Trophoblast cell (in vitro differentiated cells and primary cell): ENCODE results near the gene PTCD1.

ENCODE experiments used
- DNase-seq, 2 donors: peaks; one replicate each; pipeline ENCODE4 v3.0.0-alpha.2; 2016
- H2AFZ ChIP-seq: 2 replicates; pipeline ENCODE4 v1.6.1; 2013; ENCODE audit warnings: low read length, moderate library complexity, mild to moderate bottlenecking; ENCODE audit not compliant: insufficient read depth, poor library complexity
- H2AK5ac ChIP-seq: 2 replicates; pipeline ENCODE4 v1.6.1; 2013; ENCODE audit warnings: mild to moderate bottlenecking, low read length
- H2BK120ac ChIP-seq: 2 replicates; pipeline ENCODE4 v1.6.1; 2013; ENCODE audit warnings: low read length, mild to moderate bottlenecking, moderate library complexity; ENCODE audit not compliant: insufficient read depth, poor library complexity
- H2BK12ac ChIP-seq: 2 replicates; pipeline ENCODE4 v1.6.1; 2013; ENCODE audit warnings: mild to moderate bottlenecking, low read length, moderate library complexity
- H2BK5ac ChIP-seq: 2 replicates; pipeline ENCODE4 v1.6.1; 2013; ENCODE audit warnings: low read length, low read depth, moderate library complexity, mild to moderate bottlenecking; ENCODE audit not compliant: poor library complexity
- H3K14ac ChIP-seq: 2 replicates; pipeline ENCODE4 v1.6.1; 2013; ENCODE audit warnings: mild to moderate bottlenecking, low read length
- H3K18ac ChIP-seq: 2 replicates; pipeline ENCODE4 v1.6.1; 2013; ENCODE audit warnings: mild to moderate bottlenecking, low read length
- H3K23ac ChIP-seq: 2 replicates; pipeline ENCODE4 v1.6.1; 2013; ENCODE audit warnings: low read length
- H3K27ac ChIP-seq: 2 replicates; pipeline ENCODE4 v1.5.1; 2013; ENCODE audit warnings: low read depth, mild to moderate bottlenecking, inconsistent platforms, low read length, moderate library complexity
- H3K27me3 ChIP-seq: 2 replicates; pipeline ENCODE4 v1.6.1; 2013; ENCODE audit warnings: inconsistent platforms, mild to moderate bottlenecking, low read length, moderate library complexity; ENCODE audit not compliant: insufficient read depth
- H3K36me3 ChIP-seq, 2 experiments: 1 replicate in 1 of 2; 2 replicates in 1 of 2; pipeline ENCODE4 v1.6.1; 2013; ENCODE audit warnings: low read length in 2 of 2, mild to moderate bottlenecking in 2 of 2, moderate library complexity in 1 of 2; ENCODE audit not compliant: insufficient read depth in 2 of 2, control insufficient read depth in 1 of 2
- H3K4ac ChIP-seq: 2 replicates; pipeline ENCODE4 v1.6.1; 2013; ENCODE audit warnings: low read depth, mild to moderate bottlenecking, low read length, moderate library complexity
- H3K4me1 ChIP-seq, 2 experiments: 1 replicate in 1 of 2; 2 replicates in 1 of 2; pipeline ENCODE4 v1.6.1; 2013; ENCODE audit warnings: low read length in 2 of 2, mild to moderate bottlenecking in 2 of 2, moderate library complexity in 1 of 2; ENCODE audit not compliant: insufficient read depth in 2 of 2, control insufficient read depth in 1 of 2
- H3K4me2 ChIP-seq: 2 replicates; pipeline ENCODE4 v1.6.1; 2013; ENCODE audit warnings: inconsistent platforms, mild to moderate bottlenecking, low read length, moderate library complexity
- H3K4me3 ChIP-seq: 2 replicates; pipeline ENCODE4 v1.5.1; 2013; ENCODE audit warnings: mild to moderate bottlenecking, low read depth, low read length, inconsistent platforms
- H3K79me1 ChIP-seq: one replicate; pipeline ENCODE4 v1.6.1; 2013; ENCODE audit warnings: low read length
- H3K79me2 ChIP-seq: 2 replicates; pipeline ENCODE4 v1.6.1; 2013; ENCODE audit warnings: low read length, mild to moderate bottlenecking; ENCODE audit not compliant: control insufficient read depth, insufficient read depth, poor library complexity
- H3K9ac ChIP-seq: 2 replicates; pipeline ENCODE4 v1.6.1; 2013; ENCODE audit warnings: mild to moderate bottlenecking, low read length
- H3K9me3 ChIP-seq: 2 replicates; pipeline ENCODE4 v1.6.1; 2013; ENCODE audit warnings: low read depth, mild to moderate bottlenecking, control low read depth, inconsistent platforms, low read length; ENCODE audit not compliant: insufficient read depth
- H4K12ac ChIP-seq: 2 replicates; pipeline ENCODE4 v1.6.1; 2013; ENCODE audit warnings: low read depth, mild to moderate bottlenecking, low read length, moderate library complexity
- H4K8ac ChIP-seq: 2 replicates; pipeline ENCODE4 v1.6.1; 2013; ENCODE audit warnings: low read depth, mild to moderate bottlenecking, low read length, moderate library complexity
- H4K91ac ChIP-seq: one replicate; pipeline ENCODE4 v1.6.1; 2013; ENCODE audit warnings: low read depth, mild to moderate bottlenecking, low read length, moderate library complexity
- WGBS: extraction: QIAGEN DNeasy Blood & Tissue Kit; methylation state at CpG from one replicate; pipeline ENCODE4 v1.1.7; 2013; ENCODE audit warnings: missing lambda C conversion rate; ENCODE audit not compliant: insufficient read length, insufficient coverage; ENCODE audit errors: extremely low coverage; 5-methylcytosine and 5-hydroxymethylcytosine counted together

The PTCD1 gene

DNA sequence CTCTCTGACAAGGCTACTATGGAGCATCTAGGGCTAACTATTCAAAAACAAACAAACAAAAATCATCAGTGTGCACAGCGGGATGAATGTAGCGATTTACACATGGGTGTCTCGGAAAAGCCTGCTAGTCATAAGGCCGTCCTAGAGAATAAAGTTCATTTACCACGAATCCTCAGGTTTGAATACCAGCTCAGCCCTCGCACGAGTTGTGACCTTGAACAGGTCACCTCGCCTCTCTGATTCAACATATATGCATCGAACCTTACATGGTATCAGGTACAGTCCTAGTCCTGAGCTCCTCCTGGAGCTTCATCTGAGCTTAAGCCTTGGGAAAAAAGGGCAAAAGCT lies 26.8 kb upstream of the PTCD1 start:
- peak overlapping the region; percentile 84 for H3K4me2 ChIP-seq
- peak overlapping the region; percentile 86 for H3K4me3 ChIP-seq
- peak overlapping the region; percentile 91 for H2BK120ac ChIP-seq
- DNase-seq: no peak
- no CpG with 5 or more reads among the region's 9 CpGs for WGBS
- H3K9ac ChIP-seq: peak overlapping the region; percentile 93
- H4K8ac ChIP-seq: peak overlapping the region; percentile 98
- no peaks in the 10 kb centered on the region for H3K9me3 ChIP-seq
- peaks cover 17% of the 10 kb centered on the region for H3K79me2 ChIP-seq
- peak overlapping the region; percentile 95 for H2AK5ac ChIP-seq
- H3K18ac ChIP-seq: peak overlapping the region; percentile 96
- H3K36me3 ChIP-seq: peaks cover 8 to 9% of the 10 kb centered on the region in 2 experiments
- no peak overlapping the region for H3K23ac ChIP-seq
- no peaks in the 10 kb centered on the region for H3K27me3 ChIP-seq
- H2AFZ ChIP-seq: peak overlapping the region; percentile 68
- H2BK12ac ChIP-seq: no peak overlapping the region
- H2BK5ac ChIP-seq: peak overlapping the region; percentile 90
- H3K4ac ChIP-seq: peak overlapping the region; percentile 90
- H4K91ac ChIP-seq: peak overlapping the region; percentile 93
- peak overlapping the region; percentile 99 for H3K14ac ChIP-seq
- peaks cover 0 to 11% of the 10 kb centered on the region in 2 experiments for H3K4me1 ChIP-seq
- peak overlapping the region; percentile 82 for H4K12ac ChIP-seq
- peak overlapping the region; percentile 49 for H3K27ac ChIP-seq
- peaks cover 11% of the 10 kb centered on the region for H3K79me1 ChIP-seq

GRCh38 chr7:99461221-99461620 lies 22.6 kb upstream of the PTCD1 start:
- H2BK120ac ChIP-seq: no peak overlapping the region
- no peaks in the 10 kb centered on the region for H3K9me3 ChIP-seq
- no peak overlapping the region for H4K8ac ChIP-seq
- no peak overlapping the region for H2BK5ac ChIP-seq
- H3K79me1 ChIP-seq: peaks cover 8% of the 10 kb centered on the region
- no peak overlapping the region for H3K4me2 ChIP-seq
- H4K91ac ChIP-seq: no peak overlapping the region
- peaks cover 41 to 44% of the 10 kb centered on the region in 2 experiments for H3K36me3 ChIP-seq
- WGBS: no CpG with 5 or more reads among the region's 2 CpGs
- DNase-seq: no peak
- no peak overlapping the region for H4K12ac ChIP-seq
- no peak overlapping the region for H2AFZ ChIP-seq
- no peak overlapping the region for H3K23ac ChIP-seq
- peaks cover 0 to 11% of the 10 kb centered on the region in 2 experiments for H3K4me1 ChIP-seq
- no peak overlapping the region for H3K9ac ChIP-seq
- H3K18ac ChIP-seq: no peak overlapping the region
- no peaks in the 10 kb centered on the region for H3K27me3 ChIP-seq
- no peak overlapping the region for H2AK5ac ChIP-seq
- H3K4ac ChIP-seq: no peak overlapping the region
- H2BK12ac ChIP-seq: no peak overlapping the region
- H3K27ac ChIP-seq: no peak overlapping the region
- H3K14ac ChIP-seq: no peak overlapping the region
- H3K4me3 ChIP-seq: no peak overlapping the region
- peaks cover 17% of the 10 kb centered on the region for H3K79me2 ChIP-seq

DNA sequence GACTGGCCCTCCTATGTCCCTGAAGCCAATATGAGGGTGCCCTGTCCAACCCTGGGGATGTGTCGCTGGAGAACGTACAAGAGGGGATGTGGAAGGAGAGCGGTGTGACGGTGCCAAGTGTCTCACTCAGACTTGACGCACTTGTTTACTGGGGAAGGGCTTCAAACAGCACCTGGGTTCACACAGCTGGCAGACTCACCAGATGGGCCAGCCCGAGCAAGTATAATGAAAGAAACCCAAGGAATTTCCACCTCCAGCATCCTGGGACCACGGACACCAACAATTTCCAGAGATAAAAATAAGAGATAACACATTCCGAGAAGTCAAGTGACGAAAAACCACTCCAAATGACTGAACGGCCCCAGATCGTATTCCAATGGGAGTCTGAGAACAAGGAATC lies 22.1 kb upstream of the PTCD1 start:
- DNase-seq: peak; percentile 52 to 58
- no peak overlapping the region for H3K18ac ChIP-seq
- no peaks in the 10 kb centered on the region for H3K9me3 ChIP-seq
- no peak overlapping the region for H2BK5ac ChIP-seq
- WGBS: no CpG with 5 or more reads among the region's 11 CpGs
- H3K14ac ChIP-seq: no peak overlapping the region
- no peak overlapping the region for H2BK120ac ChIP-seq
- H3K9ac ChIP-seq: no peak overlapping the region
- H3K23ac ChIP-seq: no peak overlapping the region
- no peak overlapping the region for H2AK5ac ChIP-seq
- H2BK12ac ChIP-seq: no peak overlapping the region
- peaks cover 0 to 11% of the 10 kb centered on the region in 2 experiments for H3K4me1 ChIP-seq
- no peak overlapping the region for H4K8ac ChIP-seq
- no peak overlapping the region for H3K27ac ChIP-seq
- no peak overlapping the region for H3K4me2 ChIP-seq
- H3K79me1 ChIP-seq: peaks cover 3% of the 10 kb centered on the region
- no peak overlapping the region for H4K91ac ChIP-seq
- no peak overlapping the region for H4K12ac ChIP-seq
- no peaks in the 10 kb centered on the region for H3K27me3 ChIP-seq
- H3K4me3 ChIP-seq: no peak overlapping the region
- H3K36me3 ChIP-seq: peaks cover 46 to 49% of the 10 kb centered on the region in 2 experiments
- no peak overlapping the region for H2AFZ ChIP-seq
- peak overlapping the region; percentile 32 for H3K4ac ChIP-seq
- H3K79me2 ChIP-seq: peaks cover 13% of the 10 kb centered on the region

DNA sequence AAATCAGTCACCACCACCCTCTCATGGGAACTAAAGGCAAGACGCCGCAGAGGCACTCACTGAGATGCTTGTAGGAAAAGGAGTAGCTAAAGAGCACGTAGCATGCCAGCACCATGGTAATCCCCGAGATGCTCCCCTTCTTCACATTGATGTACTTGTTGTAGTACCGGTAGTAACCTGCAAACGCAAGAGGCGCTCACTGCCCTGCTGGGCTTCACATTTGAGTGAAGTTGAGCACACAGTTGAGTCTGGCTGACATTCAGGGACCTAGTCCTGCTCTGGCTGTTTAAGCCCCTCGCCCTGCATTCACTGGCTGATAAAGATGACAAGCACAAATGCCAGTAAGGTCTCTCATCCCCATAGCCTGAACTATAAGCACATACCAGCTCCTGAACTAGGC lies 20.5 kb upstream of the PTCD1 start:
- Histone ChIP-seq H3K79me1 (no peaks in the 10 kb centered on the region), H4K12ac (no peak overlapping the region), H3K4ac (no peak overlapping the region), H3K23ac (no peak overlapping the region), H3K27ac (no peak overlapping the region), H2BK120ac (no peak overlapping the region), H2BK12ac (no peak overlapping the region), H3K36me3 (peaks cover 59 to 64% of the 10 kb centered on the region in 2 experiments), H3K4me2 (no peak overlapping the region), H3K4me3 (no peak overlapping the region), H3K4me1 (peaks cover 0 to 6% of the 10 kb centered on the region in 2 experiments), H3K27me3 (no peaks in the 10 kb centered on the region), H3K18ac (no peak overlapping the region), H4K91ac (no peak overlapping the region), H3K9me3 (no peaks in the 10 kb centered on the region), H2AK5ac (no peak overlapping the region), H3K9ac (no peak overlapping the region), H3K79me2 (peaks cover 6% of the 10 kb centered on the region), H4K8ac (no peak overlapping the region), H2AFZ (no peak overlapping the region), H2BK5ac (no peak overlapping the region), H3K14ac (no peak overlapping the region)
- peak in 1 of 2 donors; percentile 27 for DNase-seq
- WGBS: no CpG with 5 or more reads among the region's 8 CpGs
